ENCODE results near the gene LAMA2.

Gene LAMA2

DNA sequence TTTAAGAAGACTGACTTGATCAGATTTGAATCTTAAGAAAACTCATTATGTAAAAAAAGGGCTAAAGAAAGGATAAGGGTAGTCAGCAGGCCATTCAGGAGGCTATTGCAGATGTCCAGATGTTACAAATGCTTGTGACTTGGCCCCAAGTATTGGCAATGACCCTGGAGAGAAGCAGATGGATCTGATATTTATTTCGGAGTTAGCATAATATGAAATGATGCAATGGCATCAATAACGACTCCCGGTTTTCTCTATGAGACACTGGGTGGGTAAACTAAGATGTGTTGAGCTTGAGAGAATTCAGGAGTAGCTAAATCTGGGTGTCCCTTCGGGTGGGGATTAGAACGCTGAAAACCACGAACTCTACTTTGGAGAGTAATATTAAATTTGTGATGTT lies 149.7 kb downstream of the LAMA2 start:
- Histone ChIP-seq H3K9me3 (ENCODE audit: insufficient read depth, low read depth, low read length) (no peaks in the 10 kb centered on the region), H3K79me2 (ENCODE audit: insufficient read depth, low read length) (no peaks in the 10 kb centered on the region), H3K4me2 (ENCODE audit: low read depth, low read length, poor library complexity, severe bottlenecking) (no peak overlapping the region), H3K9ac (ENCODE audit: low read depth, low read length, poor library complexity, severe bottlenecking) (no peak overlapping the region), H2AFZ (ENCODE audit: low read length) (no peak overlapping the region), H3K36me3 (ENCODE audit: insufficient read depth, low read length) (no peaks in the 10 kb centered on the region), H3K9me2 (replicated peaks; ENCODE audit: low read depth, low read length) (no peaks in the 10 kb centered on the region), H3K27me3 (ENCODE audit: insufficient read depth, low read length, poor library complexity, severe bottlenecking) (no peaks in the 10 kb centered on the region), H3K4me1 (ENCODE audit: insufficient read depth, low read length, poor library complexity, severe bottlenecking) (no peaks in the 10 kb centered on the region), H4K20me1 (ENCODE audit: insufficient read depth, low read length, poor library complexity, severe bottlenecking) (no peaks in the 10 kb centered on the region), H3F3A (ENCODE audit: low read depth) (no peaks in the 10 kb centered on the region), H3K4me3 (ENCODE audit: low read length, poor library complexity, severe bottlenecking) (no peak overlapping the region)
- TF ChIP-seq EZH2phosphoT487 (IDR thresholded peaks at IDR 0.05; ENCODE audit: borderline replicate concordance), result no peak
- TF ChIP-seq, protein P1, sequence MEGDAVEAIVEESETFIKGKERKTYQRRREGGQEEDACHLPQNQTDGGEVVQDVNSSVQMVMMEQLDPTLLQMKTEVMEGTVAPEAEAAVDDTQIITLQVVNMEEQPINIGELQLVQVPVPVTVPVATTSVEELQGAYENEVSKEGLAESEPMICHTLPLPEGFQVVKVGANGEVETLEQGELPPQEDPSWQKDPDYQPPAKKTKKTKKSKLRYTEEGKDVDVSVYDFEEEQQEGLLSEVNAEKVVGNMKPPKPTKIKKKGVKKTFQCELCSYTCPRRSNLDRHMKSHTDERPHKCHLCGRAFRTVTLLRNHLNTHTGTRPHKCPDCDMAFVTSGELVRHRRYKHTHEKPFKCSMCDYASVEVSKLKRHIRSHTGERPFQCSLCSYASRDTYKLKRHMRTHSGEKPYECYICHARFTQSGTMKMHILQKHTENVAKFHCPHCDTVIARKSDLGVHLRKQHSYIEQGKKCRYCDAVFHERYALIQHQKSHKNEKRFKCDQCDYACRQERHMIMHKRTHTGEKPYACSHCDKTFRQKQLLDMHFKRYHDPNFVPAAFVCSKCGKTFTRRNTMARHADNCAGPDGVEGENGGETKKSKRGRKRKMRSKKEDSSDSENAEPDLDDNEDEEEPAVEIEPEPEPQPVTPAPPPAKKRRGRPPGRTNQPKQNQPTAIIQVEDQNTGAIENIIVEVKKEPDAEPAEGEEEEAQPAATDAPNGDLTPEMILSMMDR (conservative IDR thresholded peaks at IDR 0.05; ENCODE audit: low read length), result no peak

DNA sequence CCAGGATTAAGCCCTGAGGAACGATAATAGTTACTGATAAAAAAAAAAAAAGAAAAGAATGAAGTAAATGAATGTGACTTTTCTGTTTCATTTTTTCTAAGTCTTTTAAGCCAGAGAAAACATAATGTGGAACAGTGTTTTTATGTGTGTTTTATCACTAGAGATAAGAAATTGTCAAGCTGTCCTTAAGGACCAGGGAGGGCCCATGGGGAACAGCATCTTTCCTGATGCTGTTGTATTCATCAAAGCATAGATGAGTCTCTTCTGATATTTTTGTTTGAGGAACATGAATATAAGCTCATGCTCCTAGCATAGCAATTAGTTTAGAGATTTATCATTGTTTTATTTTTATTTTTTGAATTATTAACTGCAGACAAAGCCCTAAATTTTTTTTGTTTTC lies 150.2 kb downstream of the LAMA2 start:
- Histone ChIP-seq H3K27me3 (ENCODE audit: insufficient read depth, low read length, poor library complexity, severe bottlenecking) (no peaks in the 10 kb centered on the region), H3K36me3 (ENCODE audit: insufficient read depth, low read length) (no peaks in the 10 kb centered on the region), H3F3A (ENCODE audit: low read depth) (no peaks in the 10 kb centered on the region), H3K9me3 (ENCODE audit: insufficient read depth, low read depth, low read length) (no peaks in the 10 kb centered on the region), H3K9ac (ENCODE audit: low read depth, low read length, poor library complexity, severe bottlenecking) (no peak overlapping the region), H3K4me1 (ENCODE audit: insufficient read depth, low read length, poor library complexity, severe bottlenecking) (no peaks in the 10 kb centered on the region), H3K79me2 (ENCODE audit: insufficient read depth, low read length) (no peaks in the 10 kb centered on the region), H3K4me3 (ENCODE audit: low read length, poor library complexity, severe bottlenecking) (no peak overlapping the region), H4K20me1 (ENCODE audit: insufficient read depth, low read length, poor library complexity, severe bottlenecking) (no peaks in the 10 kb centered on the region), H3K9me2 (replicated peaks; ENCODE audit: low read depth, low read length) (no peaks in the 10 kb centered on the region), H2AFZ (ENCODE audit: low read length) (no peak overlapping the region), H3K4me2 (ENCODE audit: low read depth, low read length, poor library complexity, severe bottlenecking) (no peak overlapping the region)
- TF ChIP-seq, protein P1 (conservative IDR thresholded peaks at IDR 0.05; ENCODE audit: low read length), result no peak
- no peak for TF ChIP-seq EZH2phosphoT487 (IDR thresholded peaks at IDR 0.05; ENCODE audit: borderline replicate concordance)

DNA sequence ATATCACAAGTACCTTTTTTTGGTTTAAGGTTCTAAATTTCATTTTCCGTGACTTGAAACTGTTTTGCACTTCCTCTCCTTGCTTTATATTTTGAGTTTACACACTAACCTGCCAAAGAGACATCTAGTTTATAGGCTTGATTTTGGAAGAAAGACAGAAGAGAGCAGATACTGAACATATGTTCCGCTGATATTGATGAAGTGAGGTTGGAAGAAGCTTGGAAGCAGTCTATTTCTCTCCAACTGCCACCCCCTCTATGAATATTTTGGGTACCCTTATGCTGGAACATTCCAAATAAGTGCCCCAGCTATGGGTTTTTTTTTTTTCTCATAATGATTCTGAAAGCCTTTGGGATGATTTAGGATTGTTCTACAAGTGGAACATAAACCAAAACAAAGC lies 150.6 kb downstream of the LAMA2 start:
- Histone ChIP-seq H3K9me3 (ENCODE audit: insufficient read depth, low read depth, low read length) (no peaks in the 10 kb centered on the region), H3K4me3 (ENCODE audit: low read length, poor library complexity, severe bottlenecking) (no peak overlapping the region), H3K4me1 (ENCODE audit: insufficient read depth, low read length, poor library complexity, severe bottlenecking) (no peaks in the 10 kb centered on the region), H4K20me1 (ENCODE audit: insufficient read depth, low read length, poor library complexity, severe bottlenecking) (no peaks in the 10 kb centered on the region), H2AFZ (ENCODE audit: low read length) (no peak overlapping the region), H3K36me3 (ENCODE audit: insufficient read depth, low read length) (no peaks in the 10 kb centered on the region), H3K4me2 (ENCODE audit: low read depth, low read length, poor library complexity, severe bottlenecking) (no peak overlapping the region), H3K79me2 (ENCODE audit: insufficient read depth, low read length) (no peaks in the 10 kb centered on the region), H3K27me3 (ENCODE audit: insufficient read depth, low read length, poor library complexity, severe bottlenecking) (no peaks in the 10 kb centered on the region), H3K9me2 (replicated peaks; ENCODE audit: low read depth, low read length) (no peaks in the 10 kb centered on the region), H3F3A (ENCODE audit: low read depth) (no peaks in the 10 kb centered on the region), H3K9ac (ENCODE audit: low read depth, low read length, poor library complexity, severe bottlenecking) (no peak overlapping the region)
- TF ChIP-seq, protein P1 (conservative IDR thresholded peaks at IDR 0.05; ENCODE audit: low read length), result no peak
